Neutrophil (primary cell): ENCODE data around the gene HNRNPA2B1.
"Not testable (repeated sequence)": the region's sequence is repeated elsewhere in the genome, so short reads cannot be mapped to it uniquely, and the experiment has no call there.

Experiments used
- H3K27ac ChIP-seq: fragments of 200-600 bp; sonication (generic); 2 replicates; pipeline ENCODE4 v1.5.1; 2016; ENCODE audit warnings: mild to moderate bottlenecking, moderate library complexity
- H3K27me3 ChIP-seq: fragments of 200-600 bp; sonication (generic); 2 replicates; pipeline ENCODE4 v1.6.0; 2016; ENCODE audit warnings: mild to moderate bottlenecking
- H3K36me3 ChIP-seq: fragments of 200-600 bp; sonication (generic); 2 replicates; pipeline ENCODE4 v1.5.1; 2017
- H3K4me1 ChIP-seq, 2 experiments: fragments of 200-600 bp in 1 of 2; sonication (generic) in 1 of 2; 1 replicate in 1 of 2; 2 replicates in 1 of 2; pipeline versions ENCODE4 v1.5.1 to v1.6.1; 2013 to 2016; ENCODE audit warnings: low read depth in 1 of 2, low read length in 1 of 2, mild to moderate bottlenecking in 1 of 2, moderate library complexity in 1 of 2; ENCODE audit not compliant: control insufficient read depth in 1 of 2, insufficient read depth in 1 of 2
- H3K4me3 ChIP-seq, 2 experiments: fragments of 200-600 bp in 1 of 2; sonication (generic) in 1 of 2; 1 replicate in 1 of 2; 2 replicates in 1 of 2; pipeline ENCODE4 v1.5.1; 2013 to 2016; ENCODE audit warnings: low read depth in 1 of 2, low read length in 1 of 2, mild to moderate bottlenecking in 1 of 2, moderate library complexity in 1 of 2
- H3K9me3 ChIP-seq: fragments of 200-600 bp; sonication (generic); 2 replicates; pipeline ENCODE4 v1.5.1; 2016
- TF ChIP-seq, protein P1 (sequence below): fragments of 200-600 bp; sonication (generic); IDR thresholded peaks from 2 replicates; pipeline ENCODE4 v1.5.1; 2016; ENCODE audit warnings: antibody characterized with exemption

Gene HNRNPA2B1

DNA sequence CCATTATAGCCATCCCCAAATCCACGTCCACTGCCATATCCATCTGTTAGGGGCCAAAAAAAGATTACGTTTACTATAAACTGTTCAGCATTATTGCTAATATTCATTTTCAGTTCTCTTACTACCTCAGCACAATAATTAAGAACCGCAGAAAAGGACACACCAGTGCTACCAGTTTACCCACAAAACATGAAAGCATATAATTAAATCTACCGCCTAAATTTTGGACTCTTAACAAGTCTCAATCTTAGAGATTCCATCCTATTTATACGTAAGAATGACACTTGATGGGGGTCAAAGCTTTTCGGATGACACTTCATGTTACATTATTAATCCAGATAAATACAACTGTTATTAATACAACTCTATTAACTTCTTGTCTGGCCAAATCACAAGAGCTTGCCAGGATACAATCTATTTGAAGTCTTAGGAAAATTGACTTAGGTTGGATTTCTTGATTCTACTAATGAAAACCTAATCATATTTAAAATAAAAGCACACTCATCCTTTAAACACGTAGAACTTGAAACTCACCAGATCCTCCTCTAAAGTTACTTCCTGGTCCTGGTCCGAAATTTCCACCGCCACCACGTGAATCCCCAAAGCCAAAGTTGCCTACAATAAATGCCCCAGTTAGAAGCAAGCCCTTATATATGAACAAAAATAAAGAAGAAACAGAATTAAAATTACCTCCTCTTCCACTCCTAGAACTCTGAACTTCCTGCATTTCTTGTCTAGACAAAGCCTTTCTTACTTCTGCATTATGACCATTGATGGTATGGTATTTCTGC lies 4.5 kb downstream of the HNRNPA2B1 start:
- Histone ChIP-seq H3K27me3 (no peaks in the 10 kb centered on the region), H3K9me3 (no peaks in the 10 kb centered on the region), H3K4me1 (peaks cover 45 to 47% of the 10 kb centered on the region in 2 experiments), H3K27ac (peak overlapping the region; percentile 98), H3K4me3 (no peak overlapping the region), H3K36me3 (peaks cover 64% of the 10 kb centered on the region)
- TF ChIP-seq, protein P1, sequence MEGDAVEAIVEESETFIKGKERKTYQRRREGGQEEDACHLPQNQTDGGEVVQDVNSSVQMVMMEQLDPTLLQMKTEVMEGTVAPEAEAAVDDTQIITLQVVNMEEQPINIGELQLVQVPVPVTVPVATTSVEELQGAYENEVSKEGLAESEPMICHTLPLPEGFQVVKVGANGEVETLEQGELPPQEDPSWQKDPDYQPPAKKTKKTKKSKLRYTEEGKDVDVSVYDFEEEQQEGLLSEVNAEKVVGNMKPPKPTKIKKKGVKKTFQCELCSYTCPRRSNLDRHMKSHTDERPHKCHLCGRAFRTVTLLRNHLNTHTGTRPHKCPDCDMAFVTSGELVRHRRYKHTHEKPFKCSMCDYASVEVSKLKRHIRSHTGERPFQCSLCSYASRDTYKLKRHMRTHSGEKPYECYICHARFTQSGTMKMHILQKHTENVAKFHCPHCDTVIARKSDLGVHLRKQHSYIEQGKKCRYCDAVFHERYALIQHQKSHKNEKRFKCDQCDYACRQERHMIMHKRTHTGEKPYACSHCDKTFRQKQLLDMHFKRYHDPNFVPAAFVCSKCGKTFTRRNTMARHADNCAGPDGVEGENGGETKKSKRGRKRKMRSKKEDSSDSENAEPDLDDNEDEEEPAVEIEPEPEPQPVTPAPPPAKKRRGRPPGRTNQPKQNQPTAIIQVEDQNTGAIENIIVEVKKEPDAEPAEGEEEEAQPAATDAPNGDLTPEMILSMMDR: no peak

DNA sequence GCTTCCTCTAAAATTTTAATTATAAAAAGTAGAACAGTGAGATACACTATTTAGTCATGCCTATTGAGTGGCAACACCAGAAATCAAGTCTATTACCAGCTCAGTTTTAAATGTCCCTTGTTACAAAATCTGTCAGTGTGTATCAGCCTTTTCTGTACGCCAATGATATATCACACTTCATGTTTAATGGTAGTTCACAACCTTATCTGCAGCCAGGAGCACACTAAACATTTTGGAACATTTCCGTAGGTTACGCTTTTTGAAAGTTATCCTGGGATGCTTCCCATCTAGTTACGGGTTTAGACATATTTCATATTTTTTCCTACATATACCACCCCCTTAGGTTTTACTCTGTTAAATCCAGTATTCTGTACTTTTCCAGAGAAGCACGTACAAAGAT lies 5.4 kb downstream of the HNRNPA2B1 start:
- Histone ChIP-seq H3K4me1 (peaks cover 45 to 47% of the 10 kb centered on the region in 2 experiments), H3K27ac (peak overlapping the region; percentile 98), H3K4me3 (no peak overlapping the region), H3K9me3 (no peaks in the 10 kb centered on the region), H3K36me3 (peaks cover 72% of the 10 kb centered on the region), H3K27me3 (no peaks in the 10 kb centered on the region)
- TF ChIP-seq, protein P1: no peak

DNA sequence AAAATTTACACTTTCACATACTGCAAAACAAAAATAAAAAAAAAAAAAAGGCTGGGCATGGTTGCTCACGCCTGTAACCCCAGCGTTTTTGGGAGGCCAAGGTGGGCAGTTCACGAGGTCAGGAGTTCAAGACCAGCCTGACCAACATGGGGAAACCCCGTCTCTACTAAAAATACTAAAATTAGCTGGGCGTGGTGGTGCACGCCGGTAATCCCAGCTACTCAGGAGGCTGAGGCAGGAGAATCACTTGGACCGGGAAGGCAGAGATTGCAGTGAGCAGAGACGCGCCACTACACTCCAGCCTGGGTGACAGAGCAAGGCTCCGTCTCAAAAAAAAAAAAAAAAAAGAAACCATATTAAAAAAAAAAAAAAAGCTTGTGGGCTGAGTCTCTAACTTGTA lies 5.8 kb downstream of the HNRNPA2B1 start:
- H3K36me3 ChIP-seq: peaks cover 77% of the 10 kb centered on the region
- not testable (repeated sequence) for H3K27me3 ChIP-seq, H3K9me3 ChIP-seq, H3K27ac ChIP-seq, H3K4me3 ChIP-seq
- peaks cover 45 to 47% of the 10 kb centered on the region in 2 experiments for H3K4me1 ChIP-seq

DNA sequence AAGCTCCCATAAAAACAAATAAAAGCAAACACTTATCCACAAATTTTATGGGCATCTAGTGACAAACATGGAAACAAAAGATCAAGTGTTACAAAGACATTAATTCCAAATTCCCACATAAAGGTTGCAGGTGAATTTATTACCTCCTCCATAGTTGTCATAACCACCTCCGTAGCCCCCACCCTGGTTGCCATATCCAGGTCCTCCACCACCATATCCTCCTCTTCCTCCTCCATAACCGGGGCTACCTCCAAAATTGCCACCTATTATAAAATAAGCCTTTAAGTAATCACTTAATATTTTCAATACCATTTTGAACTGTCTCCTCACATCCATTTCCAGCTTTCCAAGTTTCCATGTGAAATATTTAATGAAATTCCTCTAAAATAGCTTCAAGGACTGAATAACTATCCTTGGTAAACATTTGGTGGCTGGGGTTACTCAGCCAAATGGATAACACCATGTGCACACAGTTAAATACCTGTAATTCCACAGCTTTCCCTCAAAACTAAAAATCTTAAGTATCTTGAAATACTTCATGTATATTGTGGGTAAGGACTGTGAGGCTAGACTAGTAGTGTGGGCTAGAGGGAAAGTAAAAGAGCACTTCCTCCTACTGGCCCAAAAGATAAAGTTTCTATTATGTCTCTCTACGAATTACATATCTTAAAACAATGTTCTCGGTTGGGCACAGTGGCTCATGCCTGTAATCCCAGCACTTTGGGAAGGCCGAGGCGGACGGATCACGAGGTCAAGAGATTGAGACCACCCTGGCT lies 6.9 kb downstream of the HNRNPA2B1 start:
- H3K4me1 ChIP-seq: peaks cover 36 to 43% of the 10 kb centered on the region in 2 experiments

DNA sequence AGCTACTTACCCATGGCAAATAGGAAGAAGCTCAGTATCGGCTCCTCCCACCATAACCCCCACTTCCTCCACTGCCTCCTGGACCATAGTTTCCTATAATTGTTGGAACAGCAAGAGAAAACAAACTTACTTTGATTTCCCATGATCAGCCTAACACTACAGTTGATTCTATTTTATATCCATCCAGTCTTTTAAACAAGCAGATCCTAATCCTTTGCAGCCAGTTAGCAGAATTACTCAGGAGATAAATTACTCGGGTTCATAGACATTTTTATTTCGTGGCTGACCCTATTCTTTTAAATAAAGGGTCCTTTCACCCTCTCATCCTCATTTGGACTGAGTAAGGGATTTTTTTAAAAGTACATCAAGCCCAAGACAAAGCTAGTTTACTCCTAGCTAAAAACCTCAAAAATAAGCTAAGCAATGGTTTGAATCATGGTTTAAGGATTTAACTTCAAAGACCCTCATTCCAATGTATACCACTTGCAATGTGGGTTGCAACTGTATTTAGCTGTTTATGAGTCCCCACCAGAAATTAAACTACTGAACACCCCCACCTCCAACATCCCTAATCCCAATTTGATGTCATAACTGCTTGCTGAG lies 8.0 kb downstream of the HNRNPA2B1 start:
- H3K4me1 ChIP-seq: peaks cover 25 to 33% of the 10 kb centered on the region in 2 experiments
- no peaks in the 10 kb centered on the region for H3K9me3 ChIP-seq
- TF ChIP-seq, protein P1: no peak
- no peaks in the 10 kb centered on the region for H3K27me3 ChIP-seq
- peak overlapping the region; percentile 18 for H3K27ac ChIP-seq
- H3K4me3 ChIP-seq: no peak overlapping the region
- peaks cover 98% of the 10 kb centered on the region for H3K36me3 ChIP-seq

More for the DNA sequence above, 6.9 kb downstream of the HNRNPA2B1 start:
- Histone ChIP-seq H3K27me3 (no peaks in the 10 kb centered on the region), H3K9me3 (no peaks in the 10 kb centered on the region), H3K4me3 (no peak overlapping the region), H3K36me3 (peaks cover 88% of the 10 kb centered on the region), H3K27ac (peak overlapping the region; percentile 48)
- TF ChIP-seq, protein P1: no peak
